ENCODE measurements around the gene TMEM240.
"Not testable (repeated sequence)": the region's sequence is repeated elsewhere in the genome, so short reads cannot be mapped to it uniquely, and the experiment has no call there.

The TMEM240 gene

DNA sequence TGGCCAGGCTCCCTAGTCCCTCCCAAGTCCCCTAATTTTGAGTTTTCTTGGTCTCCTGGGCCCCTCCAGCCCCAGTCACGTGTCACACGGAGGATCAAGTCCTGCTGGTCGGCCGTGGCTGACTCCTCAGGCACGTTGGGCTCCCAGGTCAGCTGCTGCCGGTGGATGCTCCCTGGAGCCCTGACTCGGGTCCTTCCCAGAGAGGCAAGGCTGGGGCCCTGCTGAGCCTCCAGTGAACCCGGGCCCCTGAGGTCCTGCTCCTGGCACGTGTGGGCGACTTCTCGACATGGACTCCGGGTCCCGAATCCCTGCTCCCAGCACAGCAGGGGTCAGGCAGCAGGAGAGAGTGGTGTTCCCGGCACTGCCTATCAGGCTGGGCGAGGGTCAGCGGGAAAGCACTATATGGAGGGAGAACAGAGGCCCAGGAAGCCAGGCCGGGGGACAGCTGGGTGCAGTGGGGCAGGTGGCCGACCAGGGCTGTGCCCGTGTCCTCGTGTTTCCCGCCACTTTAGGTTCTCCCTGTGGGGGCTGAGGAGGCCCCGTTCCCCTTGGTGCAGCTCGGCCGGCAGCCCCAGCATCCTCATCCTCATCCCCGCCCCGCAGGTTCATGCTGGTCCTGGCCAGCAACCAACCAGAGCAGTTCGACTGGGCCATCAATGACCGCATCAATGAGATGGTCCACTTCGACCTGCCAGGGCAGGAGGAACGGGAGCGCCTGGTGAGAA lies 13.2 kb downstream of the TMEM240 start:
- H3K4me3 ChIP-seq (ENCODE audit: low read depth in 1 of 2, low read length in 2 of 2) = no peak overlapping the region
- H3K27ac ChIP-seq (ENCODE audit: low read depth, low read length) = no peak overlapping the region
- no peak overlapping the region for H3K9ac ChIP-seq (ENCODE audit: low read length)
- no peaks in the 10 kb centered on the region for H3K27me3 ChIP-seq (ENCODE audit: control insufficient read depth in 1 of 2, insufficient read depth in 2 of 2, low read length in 2 of 2)
- H3K4me1 ChIP-seq (ENCODE audit: insufficient read depth, low read length) = no peaks in the 10 kb centered on the region
- peaks cover 11% of the 10 kb centered on the region for H3K36me3 ChIP-seq (ENCODE audit: insufficient read depth, low read length)
- no peaks in the 10 kb centered on the region for H3K9me3 ChIP-seq (ENCODE audit: low read length)

DNA sequence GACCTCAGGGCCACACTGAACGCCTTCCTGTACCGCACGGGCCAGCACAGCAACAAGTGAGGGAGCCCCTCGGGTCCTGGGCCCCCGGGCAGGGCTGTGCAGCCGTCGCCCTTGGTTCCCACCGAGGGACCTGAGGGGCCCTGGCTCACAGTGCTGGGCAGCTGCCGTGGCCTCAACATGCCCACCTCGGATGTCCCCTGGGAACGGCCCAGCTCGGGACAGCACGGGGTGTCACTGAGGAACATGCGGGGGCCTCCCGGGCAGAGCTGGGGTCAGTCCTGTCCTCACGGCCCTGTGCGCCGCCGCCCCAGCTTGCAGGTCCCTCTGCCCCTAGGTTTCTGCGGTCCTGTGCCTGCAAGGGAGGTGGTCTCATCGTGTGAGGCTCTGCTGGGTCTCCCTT lies 13.9 kb downstream of the TMEM240 start:
- H3K36me3 ChIP-seq (ENCODE audit: insufficient read depth, low read length) = peaks cover 11% of the 10 kb centered on the region

DNA sequence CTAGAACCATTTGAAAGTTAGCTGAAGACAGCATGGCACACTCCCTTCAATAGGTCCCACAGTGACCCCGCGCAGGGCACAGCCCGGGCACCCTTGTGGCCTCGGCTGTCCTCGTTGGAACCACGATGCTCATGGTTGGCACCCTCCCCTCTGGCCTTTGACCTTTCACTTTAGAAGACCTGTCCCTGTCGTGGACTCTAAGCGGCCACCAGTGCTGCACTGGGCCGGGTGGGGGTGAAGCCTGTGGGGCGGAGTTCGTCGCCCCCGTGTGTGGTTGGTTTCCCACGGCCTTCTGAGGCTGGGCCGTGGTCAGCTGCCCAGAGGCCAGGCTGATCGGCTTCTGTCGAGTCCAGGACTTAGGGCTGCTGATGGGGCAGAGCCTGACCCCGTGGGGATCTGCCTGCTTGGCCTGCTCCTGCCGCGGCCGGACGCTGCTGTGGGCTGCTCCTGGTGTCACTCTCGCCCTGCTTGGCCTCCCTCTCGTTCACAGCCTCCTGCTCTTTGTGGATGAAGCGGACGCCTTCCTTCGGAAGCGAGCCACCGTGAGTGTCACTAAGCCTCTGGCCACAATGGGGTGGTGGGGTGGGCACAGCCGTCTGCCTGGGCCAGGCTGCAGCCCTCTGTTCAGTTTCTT lies 15.6 kb downstream of the TMEM240 start:
- H3K4me3 ChIP-seq (ENCODE audit: low read depth in 1 of 2, low read length in 2 of 2); H3K27me3 ChIP-seq (ENCODE audit: control insufficient read depth in 1 of 2, insufficient read depth in 2 of 2, low read length in 2 of 2); H3K27ac ChIP-seq (ENCODE audit: low read depth, low read length); H3K4me1 ChIP-seq (ENCODE audit: insufficient read depth, low read length); H3K9ac ChIP-seq (ENCODE audit: low read length); H3K9me3 ChIP-seq (ENCODE audit: low read length): not testable (repeated sequence)
- peaks cover 11% of the 10 kb centered on the region for H3K36me3 ChIP-seq (ENCODE audit: insufficient read depth, low read length)

More for the DNA sequence above, 13.9 kb downstream of the TMEM240 start:
- not testable (repeated sequence) for H3K9me3 ChIP-seq (ENCODE audit: low read length); H3K27me3 ChIP-seq (ENCODE audit: control insufficient read depth in 1 of 2, insufficient read depth in 2 of 2, low read length in 2 of 2); H3K4me1 ChIP-seq (ENCODE audit: insufficient read depth, low read length); H3K9ac ChIP-seq (ENCODE audit: low read length); H3K27ac ChIP-seq (ENCODE audit: low read depth, low read length); H3K4me3 ChIP-seq (ENCODE audit: low read depth in 1 of 2, low read length in 2 of 2)

DNA sequence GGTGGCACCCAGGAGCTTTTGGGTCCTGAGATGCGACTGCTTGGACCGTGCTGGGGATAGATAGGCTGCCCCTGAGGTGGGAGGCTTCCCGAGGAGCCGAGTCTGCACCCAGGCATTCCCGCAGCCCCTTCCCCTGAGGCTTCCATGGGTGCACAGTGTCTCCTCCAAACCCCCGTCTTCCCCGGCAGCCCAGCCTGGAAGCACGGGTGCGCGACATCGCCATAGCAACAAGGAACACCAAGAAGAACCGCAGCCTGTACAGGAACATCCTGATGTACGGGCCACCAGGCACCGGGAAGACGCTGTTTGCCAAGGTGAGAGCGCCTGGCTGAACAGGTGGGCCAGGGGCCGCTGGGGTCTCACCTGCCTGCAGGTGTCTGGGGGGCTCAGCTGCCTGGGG lies 16.8 kb downstream of the TMEM240 start:
- not testable (repeated sequence) for H3K27ac ChIP-seq (ENCODE audit: low read depth, low read length); H3K9ac ChIP-seq (ENCODE audit: low read length); H3K9me3 ChIP-seq (ENCODE audit: low read length); H3K27me3 ChIP-seq (ENCODE audit: control insufficient read depth in 1 of 2, insufficient read depth in 2 of 2, low read length in 2 of 2); H3K4me1 ChIP-seq (ENCODE audit: insufficient read depth, low read length); H3K36me3 ChIP-seq (ENCODE audit: insufficient read depth, low read length); H3K4me3 ChIP-seq (ENCODE audit: low read depth in 1 of 2, low read length in 2 of 2)

DNA sequence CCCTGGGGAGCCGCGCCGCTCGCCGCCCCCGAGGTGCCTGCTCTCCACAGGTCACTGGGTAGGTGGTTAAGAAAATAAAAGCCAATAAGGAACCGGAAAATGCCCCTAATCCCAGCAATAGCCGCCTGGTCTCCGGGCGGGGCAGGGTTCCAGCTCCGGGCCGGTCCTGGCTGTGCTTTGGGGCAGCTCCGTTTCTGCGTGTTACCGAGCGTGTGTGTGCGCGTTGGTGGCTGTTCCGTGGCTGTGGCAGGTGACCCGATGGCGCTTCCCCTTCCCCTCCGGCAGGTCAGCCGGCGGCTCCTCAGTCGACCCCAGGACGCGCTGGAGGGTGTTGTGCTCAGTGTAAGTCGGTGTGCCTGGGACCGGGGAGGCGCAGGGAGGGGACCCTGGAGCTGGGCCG lies 17.2 kb downstream of the TMEM240 start:
- not testable (repeated sequence) for H3K4me3 ChIP-seq (ENCODE audit: low read depth in 1 of 2, low read length in 2 of 2); H3K27me3 ChIP-seq (ENCODE audit: control insufficient read depth in 1 of 2, insufficient read depth in 2 of 2, low read length in 2 of 2); H3K27ac ChIP-seq (ENCODE audit: low read depth, low read length); H3K4me1 ChIP-seq (ENCODE audit: insufficient read depth, low read length); H3K9me3 ChIP-seq (ENCODE audit: low read length); H3K9ac ChIP-seq (ENCODE audit: low read length); H3K36me3 ChIP-seq (ENCODE audit: insufficient read depth, low read length)

DNA sequence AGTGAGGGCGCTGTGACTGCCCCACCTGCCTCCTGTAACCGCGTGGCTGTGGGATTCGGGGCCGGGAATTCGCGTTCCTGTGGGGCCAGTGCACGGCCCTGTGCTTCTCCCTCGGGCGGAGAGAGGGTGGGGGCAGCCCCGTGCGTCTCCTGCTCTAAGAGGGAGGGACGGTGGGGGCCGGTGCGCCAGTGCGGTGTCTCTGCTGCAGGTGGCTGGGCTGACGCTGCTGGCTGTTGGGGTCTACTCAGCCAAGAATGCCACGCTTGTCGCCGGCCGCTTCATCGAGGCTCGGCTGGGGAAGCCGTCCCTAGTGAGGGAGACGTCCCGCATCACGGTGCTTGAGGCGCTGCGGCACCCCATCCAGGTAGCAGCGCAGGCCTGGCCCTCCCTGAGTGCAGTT lies 17.9 kb downstream of the TMEM240 start:
- not testable (repeated sequence) for H3K4me3 ChIP-seq (ENCODE audit: low read depth in 1 of 2, low read length in 2 of 2); H3K27ac ChIP-seq (ENCODE audit: low read depth, low read length); H3K27me3 ChIP-seq (ENCODE audit: control insufficient read depth in 1 of 2, insufficient read depth in 2 of 2, low read length in 2 of 2); H3K4me1 ChIP-seq (ENCODE audit: insufficient read depth, low read length); H3K9ac ChIP-seq (ENCODE audit: low read length); H3K9me3 ChIP-seq (ENCODE audit: low read length)
- H3K36me3 ChIP-seq (ENCODE audit: insufficient read depth, low read length) = peaks cover 12% of the 10 kb centered on the region

DNA sequence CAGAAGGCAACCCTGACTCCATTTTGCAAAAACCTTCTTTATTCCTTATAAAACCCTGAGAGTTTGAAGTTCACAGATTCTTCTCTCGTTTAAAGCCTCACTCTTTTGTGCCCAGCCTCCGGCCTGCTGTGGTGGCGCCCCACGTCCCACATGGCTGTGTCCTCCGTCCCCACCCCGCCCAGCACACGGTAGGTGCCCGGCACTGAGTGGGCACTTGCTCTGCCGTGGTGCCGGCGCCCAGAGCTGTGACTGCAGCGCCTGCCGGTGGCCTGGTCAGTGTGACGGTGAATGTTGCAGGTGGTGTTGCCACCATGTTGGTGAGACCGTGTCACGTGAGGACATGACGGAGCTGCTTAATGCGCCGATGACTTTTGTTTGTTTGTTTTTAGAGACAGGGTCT lies 19.1 kb downstream of the TMEM240 start:
- no peak overlapping the region for H3K4me3 ChIP-seq (ENCODE audit: low read depth in 1 of 2, low read length in 2 of 2)
- no peak overlapping the region for H3K9ac ChIP-seq (ENCODE audit: low read length)
- no peaks in the 10 kb centered on the region for H3K27me3 ChIP-seq (ENCODE audit: control insufficient read depth in 1 of 2, insufficient read depth in 2 of 2, low read length in 2 of 2)
- peaks cover 12% of the 10 kb centered on the region for H3K36me3 ChIP-seq (ENCODE audit: insufficient read depth, low read length)
- no peaks in the 10 kb centered on the region for H3K9me3 ChIP-seq (ENCODE audit: low read length)
- H3K4me1 ChIP-seq (ENCODE audit: insufficient read depth, low read length) = no peaks in the 10 kb centered on the region
- no peak overlapping the region for H3K27ac ChIP-seq (ENCODE audit: low read depth, low read length)

DNA sequence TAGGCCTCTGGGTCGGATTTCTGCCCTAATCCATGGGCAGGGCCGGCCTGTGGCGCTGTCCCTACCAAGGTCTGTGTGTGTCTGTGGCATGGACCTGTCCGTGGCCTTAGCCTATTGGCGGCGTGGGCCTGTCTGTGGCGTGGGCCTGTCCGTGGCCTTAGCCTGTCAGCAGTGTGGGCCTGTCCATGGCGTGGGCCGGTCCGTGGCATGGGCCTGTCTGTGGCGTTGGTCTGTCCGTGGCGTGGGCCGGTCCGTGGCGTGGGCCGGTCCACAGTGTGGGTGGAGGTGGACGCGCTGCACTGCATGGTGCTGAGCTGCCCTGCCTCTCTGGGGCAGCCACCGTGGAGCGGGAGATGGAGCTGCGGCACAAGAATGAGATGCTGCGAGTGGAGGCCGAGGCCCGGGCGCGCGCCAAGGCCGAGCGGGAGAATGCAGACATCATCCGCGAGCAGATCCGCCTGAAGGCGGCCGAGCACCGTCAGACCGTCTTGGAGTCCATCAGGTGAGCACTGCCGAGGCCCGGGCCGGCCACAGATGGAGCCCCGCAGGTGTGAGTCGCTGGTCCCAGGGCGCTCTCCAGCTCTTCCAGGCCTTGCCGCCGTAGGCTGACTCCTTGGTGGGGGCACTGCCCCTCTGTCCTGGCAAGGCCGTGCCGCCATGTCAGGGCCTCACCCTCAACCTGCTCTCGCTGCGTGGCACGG lies 20.5 kb downstream of the TMEM240 start:
- not testable (repeated sequence) for H3K9me3 ChIP-seq (ENCODE audit: low read length); H3K27ac ChIP-seq (ENCODE audit: low read depth, low read length); H3K4me1 ChIP-seq (ENCODE audit: insufficient read depth, low read length); H3K27me3 ChIP-seq (ENCODE audit: control insufficient read depth in 1 of 2, insufficient read depth in 2 of 2, low read length in 2 of 2); H3K9ac ChIP-seq (ENCODE audit: low read length); H3K4me3 ChIP-seq (ENCODE audit: low read depth in 1 of 2, low read length in 2 of 2); H3K36me3 ChIP-seq (ENCODE audit: insufficient read depth, low read length)

DNA sequence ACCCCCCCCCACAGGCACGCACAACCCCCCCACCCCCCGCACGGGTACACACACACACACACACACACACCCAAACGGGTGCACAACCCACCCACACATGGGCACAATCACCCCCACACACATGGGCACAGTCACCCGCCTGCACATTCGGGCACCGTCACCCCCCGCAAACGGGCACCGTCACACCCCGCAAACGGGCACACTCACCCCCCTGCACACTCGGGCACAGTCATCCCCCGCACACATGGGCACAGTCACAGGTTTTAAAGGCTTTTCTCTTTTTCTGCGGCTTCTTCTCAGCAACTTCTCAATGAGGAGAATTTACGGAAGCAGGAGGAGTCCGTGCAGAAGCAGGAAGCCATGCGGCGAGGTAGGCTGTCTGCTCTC lies 21.8 kb downstream of the TMEM240 start:
- not testable (repeated sequence) for H3K4me3 ChIP-seq (ENCODE audit: low read depth in 1 of 2, low read length in 2 of 2); H3K4me1 ChIP-seq (ENCODE audit: insufficient read depth, low read length); H3K27me3 ChIP-seq (ENCODE audit: control insufficient read depth in 1 of 2, insufficient read depth in 2 of 2, low read length in 2 of 2); H3K9me3 ChIP-seq (ENCODE audit: low read length); H3K9ac ChIP-seq (ENCODE audit: low read length); H3K27ac ChIP-seq (ENCODE audit: low read depth, low read length); H3K36me3 ChIP-seq (ENCODE audit: insufficient read depth, low read length)

DNA sequence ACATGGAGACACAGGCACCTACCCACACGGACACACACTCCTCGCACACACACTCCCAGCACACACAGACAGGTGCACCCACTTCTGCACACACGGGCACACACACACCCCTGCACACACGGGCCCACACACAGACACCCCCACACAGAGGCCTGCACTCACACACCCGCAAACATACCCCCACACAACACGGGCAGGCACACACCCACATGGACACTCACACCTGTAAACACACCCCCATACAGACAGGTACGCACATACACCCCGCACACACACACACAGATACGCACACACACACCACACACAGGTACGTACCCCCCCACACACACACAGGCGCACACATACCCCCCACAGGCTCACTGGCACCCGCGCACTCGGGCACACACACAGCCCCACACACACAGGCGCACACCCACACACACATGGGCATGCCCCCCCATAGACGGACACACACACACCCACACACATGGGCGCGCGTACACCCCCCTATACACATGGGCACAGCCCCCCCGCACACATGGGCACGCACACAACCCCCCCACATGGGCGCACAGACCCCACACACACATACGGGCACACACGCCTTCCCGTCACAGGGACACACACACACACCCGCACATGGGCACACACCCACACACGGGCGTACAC lies 22.3 kb downstream of the TMEM240 start:
- Histone ChIP-seq H3K9ac (ENCODE audit: low read length) (no peak overlapping the region), H3K4me3 (ENCODE audit: low read depth in 1 of 2, low read length in 2 of 2) (no peak overlapping the region), H3K27me3 (ENCODE audit: control insufficient read depth in 1 of 2, insufficient read depth in 2 of 2, low read length in 2 of 2) (no peaks in the 10 kb centered on the region), H3K9me3 (ENCODE audit: low read length) (no peaks in the 10 kb centered on the region), H3K27ac (ENCODE audit: low read depth, low read length) (no peak overlapping the region), H3K36me3 (ENCODE audit: insufficient read depth, low read length) (peaks cover 5% of the 10 kb centered on the region), H3K4me1 (ENCODE audit: insufficient read depth, low read length) (no peaks in the 10 kb centered on the region)

DNA sequence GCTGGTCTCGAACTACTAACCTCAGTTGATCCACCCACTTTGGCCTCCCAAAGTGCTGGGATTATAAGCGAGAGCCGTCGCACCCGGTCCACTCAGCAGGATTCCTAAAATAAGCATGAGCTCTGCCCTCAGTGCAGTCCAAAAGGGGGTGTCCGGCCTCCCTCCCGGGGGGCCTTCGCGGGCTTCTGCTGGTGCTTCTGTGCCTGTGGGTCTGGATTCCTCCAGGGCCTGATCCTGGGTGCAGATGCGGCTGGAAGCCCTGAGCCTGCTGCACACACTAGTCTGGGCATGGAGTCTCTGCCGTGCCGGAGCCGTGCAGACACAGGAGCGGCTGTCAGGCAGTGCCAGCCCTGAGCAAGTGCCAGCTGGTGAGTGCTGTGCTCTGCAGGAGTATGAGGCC lies 23.5 kb downstream of the TMEM240 start:
- not testable (repeated sequence) for H3K27me3 ChIP-seq (ENCODE audit: control insufficient read depth in 1 of 2, insufficient read depth in 2 of 2, low read length in 2 of 2); H3K9me3 ChIP-seq (ENCODE audit: low read length); H3K27ac ChIP-seq (ENCODE audit: low read depth, low read length); H3K4me1 ChIP-seq (ENCODE audit: insufficient read depth, low read length); H3K4me3 ChIP-seq (ENCODE audit: low read depth in 1 of 2, low read length in 2 of 2); H3K9ac ChIP-seq (ENCODE audit: low read length); H3K36me3 ChIP-seq (ENCODE audit: insufficient read depth, low read length)
